H7 (cell line): ENCODE results near the gene VPS18. TPM values are rescaled to one million over a fixed set of nuclear protein-coding genes. Genes with fewer than 3 reads are reported as not detected.
A peak's percentile ranks its signal among the peaks of the same experiment; 100 is the strongest.
"Not testable (repeated sequence)": the region's sequence is repeated elsewhere in the genome, so short reads cannot be mapped to it uniquely, and the experiment has no call there.

Experiments
- DNase-seq: peaks from one replicate; pipeline ENCODE4 v3.0.0; 2012
- H3K27me3 ChIP-seq: 2 replicates; pipeline ENCODE4 v1.6.0; 2011; ENCODE audit warnings: mild to moderate bottlenecking, low read length; ENCODE audit not compliant: control insufficient read depth, insufficient read depth
- H3K36me3 ChIP-seq: replicated peaks from 2 replicates; pipeline ENCODE4 v1.5.1; 2011; ENCODE audit warnings: low read length; ENCODE audit not compliant: control insufficient read depth, insufficient read depth
- H3K4me3 ChIP-seq: 2 replicates; pipeline ENCODE4 v1.5.1; 2011; ENCODE audit warnings: low read depth, mild to moderate bottlenecking, control low read depth, low read length, moderate library complexity; ENCODE audit not compliant: insufficient read depth
- total RNA-seq: library from RNA; depleted of rRNA; stranded (reverse); fragments of >200 nt; shearing (Covaris generic); gene quantifications from 2 replicates; pipeline ENCODE4 v1.2.3, GENCODE V29; 2014

The VPS18 gene
- total RNA-seq, 1 experiment from 2014 or later = 39.5 TPM

GRCh38 chr15:40857601-40858341 is 36.5 kb upstream of the VPS18 start:
- H3K4me3 ChIP-seq = no peak overlapping the region
- peak; percentile 91 for DNase-seq
- no peaks in the 10 kb centered on the region for H3K27me3 ChIP-seq
- peaks cover 31% of the 10 kb centered on the region for H3K36me3 ChIP-seq

GRCh38 chr15:40858706-40859105 is 35.5 kb upstream of the VPS18 start:
- no peak overlapping the region for H3K4me3 ChIP-seq
- no peak for DNase-seq
- no peaks in the 10 kb centered on the region for H3K27me3 ChIP-seq
- H3K36me3 ChIP-seq = peaks cover 24% of the 10 kb centered on the region

DNA sequence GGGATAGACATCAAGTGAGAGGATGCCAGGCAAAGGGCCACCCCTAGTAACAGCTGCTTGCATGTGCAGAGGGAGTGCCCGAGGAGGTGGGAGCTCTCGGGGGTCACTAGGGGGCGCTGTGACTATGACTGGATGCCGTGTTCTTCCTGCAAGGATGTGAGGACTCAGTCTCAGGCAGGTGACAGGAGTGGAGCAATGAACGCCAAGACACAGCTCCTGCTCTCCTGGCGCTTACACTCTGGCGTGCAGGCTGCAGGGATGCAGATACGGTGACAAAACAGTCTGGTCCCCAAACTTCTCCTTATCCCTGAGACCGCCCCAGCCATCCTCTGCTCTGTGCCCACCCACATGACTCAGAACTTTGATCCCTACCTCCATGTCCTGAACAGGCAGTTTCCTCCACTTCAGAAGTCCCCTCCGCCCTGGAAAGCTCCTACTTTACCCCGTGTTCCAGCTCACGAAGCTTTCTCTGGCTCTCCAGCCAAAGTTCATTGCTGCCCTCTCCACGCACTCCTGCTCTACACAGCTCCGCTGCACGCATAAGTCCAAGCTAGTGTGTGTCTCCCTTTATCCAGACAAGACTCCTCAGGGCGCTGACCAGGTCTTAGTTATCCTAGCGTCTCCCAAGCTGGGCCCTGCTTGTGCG is 34.9 kb upstream of the VPS18 start:
- H3K4me3 ChIP-seq = no peak overlapping the region

DNA sequence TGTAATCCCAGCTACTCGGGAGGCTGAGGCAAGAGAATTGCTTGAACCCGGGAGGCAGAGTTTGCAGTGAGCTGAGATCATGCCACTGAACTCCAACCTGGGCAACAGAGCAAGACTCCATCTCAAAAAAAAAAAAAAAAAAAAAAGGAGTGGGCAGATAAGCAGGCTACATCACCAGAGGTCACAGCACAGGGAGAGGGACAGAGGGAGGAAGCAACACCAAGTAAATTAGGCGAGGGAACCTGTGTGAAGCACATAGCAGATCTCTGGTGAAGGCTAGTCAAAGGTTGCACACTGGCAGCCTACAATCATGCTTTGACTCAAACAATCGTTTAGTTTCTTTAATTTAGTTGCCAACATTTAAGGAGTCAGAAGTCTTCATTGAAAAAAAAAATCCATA is 33.1 kb upstream of the VPS18 start:
- H3K4me3 ChIP-seq, DNase-seq, H3K27me3 ChIP-seq, H3K36me3 ChIP-seq: not testable (repeated sequence)

More for the DNA sequence above, 34.9 kb upstream of the VPS18 start:
- DNase-seq = peak; percentile 89
- Histone ChIP-seq H3K36me3 (peaks cover 22% of the 10 kb centered on the region), H3K27me3 (no peaks in the 10 kb centered on the region; the same call in 1 of the 2 replicates)

DNA sequence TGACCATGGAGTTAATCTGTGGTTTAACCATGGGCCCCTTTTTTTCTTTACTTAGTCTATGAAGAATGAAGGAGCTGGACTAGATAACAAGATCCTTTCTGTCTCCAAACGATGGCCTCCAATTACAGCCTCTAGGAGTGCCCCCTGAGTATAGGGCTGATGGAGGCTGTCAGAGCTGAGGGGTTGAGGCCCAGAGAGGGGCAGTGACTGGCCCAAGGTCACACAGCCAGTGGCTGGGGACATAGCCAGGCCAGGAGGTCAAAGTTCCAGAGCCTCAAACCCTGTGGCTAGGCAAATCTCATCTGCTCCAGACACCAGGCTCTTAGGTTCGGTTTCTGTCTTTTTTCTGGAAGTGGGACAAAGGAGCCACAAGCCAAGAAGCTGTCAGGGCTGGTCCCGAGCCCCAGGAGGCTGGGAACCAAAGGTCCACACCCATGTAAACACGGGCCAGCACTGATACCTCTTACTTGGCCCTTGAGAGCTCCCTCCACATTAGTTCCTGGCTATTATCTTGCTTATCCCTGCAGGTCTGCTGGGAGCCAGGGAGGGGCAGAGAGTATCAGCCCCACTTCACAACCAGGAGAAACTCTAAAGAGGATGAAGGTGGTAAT is 30.5 kb upstream of the VPS18 start:
- no peak overlapping the region for H3K4me3 ChIP-seq
- DNase-seq = no peak
- no peaks in the 10 kb centered on the region; the same call in 1 of the 2 replicates for H3K27me3 ChIP-seq
- no peaks in the 10 kb centered on the region for H3K36me3 ChIP-seq

DNA sequence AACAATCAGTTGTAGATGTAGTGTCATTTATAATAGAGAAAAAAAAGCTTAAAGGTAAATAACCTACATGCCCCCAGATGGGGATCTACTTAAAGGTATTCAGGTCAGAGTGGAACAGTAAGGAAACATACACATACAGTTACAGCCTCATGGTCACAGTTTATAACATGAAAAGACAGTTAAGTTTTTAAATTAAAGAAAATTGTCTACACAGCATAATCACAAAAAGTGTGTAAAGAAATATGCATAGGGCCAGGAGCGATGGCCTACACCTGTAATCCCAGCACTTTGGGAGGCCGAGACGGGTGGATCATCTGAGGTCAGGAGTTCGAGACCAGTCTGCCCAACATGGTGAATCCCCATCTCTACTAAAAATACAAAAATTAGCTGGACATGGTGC is 27.1 kb upstream of the VPS18 start:
- Histone ChIP-seq H3K36me3 (no peaks in the 10 kb centered on the region), H3K27me3 (no peaks in the 10 kb centered on the region; the same call in 1 of the 2 replicates), H3K4me3 (no peak overlapping the region)
- no peak for DNase-seq

GRCh38 chr15:40869686-40870085 is 24.6 kb upstream of the VPS18 start:
- H3K4me3 ChIP-seq = no peak overlapping the region

GRCh38 chr15:40870716-40871115 is 23.5 kb upstream of the VPS18 start:
- H3K4me3 ChIP-seq = no peak overlapping the region
- peak; percentile 45 for DNase-seq
- H3K27me3 ChIP-seq = peaks cover 10% of the 10 kb centered on the region; the same call in 1 of the 2 replicates
- no peaks in the 10 kb centered on the region for H3K36me3 ChIP-seq

More at GRCh38 chr15:40869686-40870085, 24.6 kb upstream of the VPS18 start:
- Histone ChIP-seq H3K36me3 (no peaks in the 10 kb centered on the region), H3K27me3 (peaks cover 10% of the 10 kb centered on the region; the same call in 1 of the 2 replicates)
- DNase-seq = no peak

- DNase-seq = peak; percentile 84
- peaks cover 10% of the 10 kb centered on the region; the same call in 1 of the 2 replicates for H3K27me3 ChIP-seq
- no peak overlapping the region for H3K4me3 ChIP-seq
- no peaks in the 10 kb centered on the region for H3K36me3 ChIP-seq
These were observed 22.3 kb upstream of the VPS18 start for GRCh38 chr15:40871749-40872617.

DNA sequence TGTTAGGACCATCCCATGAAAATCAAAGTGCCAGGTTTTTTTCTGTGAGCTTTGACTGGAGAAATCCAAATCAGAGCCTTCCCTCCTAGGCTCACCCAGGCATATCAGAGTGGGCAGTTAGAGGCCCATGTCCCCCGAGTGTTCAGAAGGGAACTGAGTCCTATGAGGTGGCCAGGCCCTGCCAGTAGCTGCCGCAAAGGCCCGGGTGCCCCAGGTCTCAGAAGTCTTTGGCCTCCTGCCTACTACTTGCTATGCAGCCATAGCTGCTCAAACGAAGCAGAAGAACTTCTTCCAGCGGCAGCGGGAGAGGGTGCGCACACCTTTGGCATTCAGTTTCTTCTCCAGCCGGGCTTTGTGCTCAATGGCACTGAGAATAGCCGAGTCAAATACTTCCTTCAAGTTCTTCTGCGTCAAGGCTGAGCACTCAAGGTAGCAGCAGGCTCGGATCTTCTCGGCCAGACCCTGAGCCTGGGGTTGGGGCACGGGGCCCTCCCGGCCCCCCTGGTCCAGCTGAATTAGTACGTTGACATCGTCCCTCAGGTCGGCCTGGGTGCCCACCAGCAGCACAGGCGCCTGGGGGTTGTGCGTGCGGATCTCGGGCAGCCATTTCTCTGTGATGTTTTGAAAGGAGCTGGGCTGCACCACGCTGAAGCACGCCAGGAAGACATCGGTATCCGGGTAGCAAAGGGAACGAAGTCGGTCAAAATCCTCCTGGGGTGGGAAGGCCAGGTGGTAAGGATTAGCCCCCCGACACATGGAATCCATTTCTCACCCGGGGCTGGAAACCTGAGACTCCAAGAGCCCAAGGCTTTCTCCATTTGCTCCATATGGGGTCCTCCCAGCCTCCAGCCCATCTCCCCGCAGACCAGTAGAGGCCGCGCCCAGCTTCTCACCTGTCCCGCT is 21.2 kb upstream of the VPS18 start:
- no peak for DNase-seq
- peak overlapping the region; percentile 65 for H3K4me3 ChIP-seq
- no peaks in the 10 kb centered on the region for H3K36me3 ChIP-seq
- peaks cover 10% of the 10 kb centered on the region; the same call in 1 of the 2 replicates for H3K27me3 ChIP-seq

GRCh38 chr15:40873694-40874561 is 20.3 kb upstream of the VPS18 start, which contains the start of gene RHOV:
RHOV (minus strand) TSS chr15:40874234; CDS start chr15:40874139, 95 bp downstream.
- Histone ChIP-seq H3K36me3 (no peaks in the 10 kb centered on the region), H3K27me3 (peaks cover 10% of the 10 kb centered on the region; the same call in 1 of the 2 replicates), H3K4me3 (peak within 1 kb of the TSS; percentile 65)
- peak; percentile 94 for DNase-seq

- peak; percentile 16 for DNase-seq
- Histone ChIP-seq H3K36me3 (no peaks in the 10 kb centered on the region), H3K27me3 (peaks cover 10% of the 10 kb centered on the region; the same call in 1 of the 2 replicates), H3K4me3 (no peak overlapping the region)
These were observed 18.1 kb upstream of the VPS18 start for GRCh38 chr15:40875991-40876730.
